Mesendoderm (in vitro differentiated cells): ENCODE results near the gene ITGB2.
A peak's percentile ranks its signal among the peaks of the same experiment; 100 is the strongest.

Experiments used
- DNase-seq: peaks from one replicate; pipeline ENCODE4 v3.0.0; 2013
- H2AK5ac ChIP-seq: 2 replicates; pipeline ENCODE4 v1.6.1; 2013; ENCODE audit warnings: low read length, inconsistent platforms
- H2BK120ac ChIP-seq: 2 replicates; pipeline ENCODE4 v1.6.1; 2013; ENCODE audit warnings: low read depth, mild to moderate bottlenecking, low read length, moderate library complexity, mixed read lengths
- H2BK15ac ChIP-seq: replicated peaks from 2 replicates; pipeline ENCODE4 v1.6.1; 2013; ENCODE audit warnings: low read depth, mild to moderate bottlenecking, moderate library complexity
- H2BK5ac ChIP-seq: 2 replicates; pipeline ENCODE4 v1.6.1; 2013; ENCODE audit warnings: low read length, inconsistent platforms
- H3K18ac ChIP-seq: 2 replicates; pipeline ENCODE4 v1.6.1; 2013; ENCODE audit warnings: mild to moderate bottlenecking, low read length, mixed read lengths
- H3K23ac ChIP-seq: one replicate; pipeline ENCODE4 v1.6.1; 2013; ENCODE audit warnings: low read length
- H3K27ac ChIP-seq: 2 replicates; pipeline ENCODE4 v1.5.1; 2013; ENCODE audit warnings: low read depth, mild to moderate bottlenecking, inconsistent platforms, low read length, moderate library complexity
- H3K27me3 ChIP-seq: 2 replicates; pipeline ENCODE4 v1.6.1; 2013; ENCODE audit warnings: low read length, control low read depth, mild to moderate bottlenecking, inconsistent platforms; ENCODE audit not compliant: insufficient read depth, poor library complexity
- H3K36me3 ChIP-seq: 2 replicates; pipeline ENCODE4 v1.6.1; 2013; ENCODE audit warnings: low read length, inconsistent platforms; ENCODE audit not compliant: control insufficient read depth, insufficient read depth
- H3K4ac ChIP-seq: one replicate; pipeline ENCODE4 v1.6.1; 2013; ENCODE audit warnings: low read depth, mild to moderate bottlenecking, low read length, moderate library complexity
- H3K4me1 ChIP-seq: 2 replicates; pipeline ENCODE4 v1.6.1; 2013; ENCODE audit warnings: low read depth, low read length, inconsistent platforms; ENCODE audit not compliant: control insufficient read depth
- H3K4me2 ChIP-seq: 2 replicates; pipeline ENCODE4 v1.6.1; 2013; ENCODE audit warnings: low read length
- H3K4me3 ChIP-seq: 2 replicates; pipeline ENCODE4 v1.5.1; 2013; ENCODE audit warnings: mild to moderate bottlenecking, low read length
- H3K56ac ChIP-seq: one replicate; pipeline ENCODE4 v1.6.1; 2013; ENCODE audit warnings: low read length
- H3K79me1 ChIP-seq: 2 replicates; pipeline ENCODE4 v1.6.1; 2013; ENCODE audit warnings: low read length, inconsistent platforms
- H3K79me2 ChIP-seq: 2 replicates; pipeline ENCODE4 v1.6.1; 2013; ENCODE audit warnings: mild to moderate bottlenecking, low read length; ENCODE audit not compliant: control insufficient read depth, insufficient read depth
- H3K9ac ChIP-seq: 2 replicates; pipeline ENCODE4 v1.6.1; 2013; ENCODE audit warnings: low read length, inconsistent platforms
- H4K5ac ChIP-seq: one replicate; pipeline ENCODE4 v1.6.1; 2013; ENCODE audit warnings: low read length
- H4K8ac ChIP-seq: one replicate; pipeline ENCODE4 v1.6.1; 2013; ENCODE audit warnings: low read depth, mild to moderate bottlenecking, control low read depth, low read length, moderate library complexity
- WGBS: extraction: QIAGEN DNeasy Blood & Tissue Kit; methylation state at CpG from one replicate; pipeline ENCODE4 v1.1.7; 2013; ENCODE audit warnings: low lambda C conversion rate, missing lambda C conversion rate; ENCODE audit not compliant: insufficient coverage; ENCODE audit errors: extremely low coverage; 5-methylcytosine and 5-hydroxymethylcytosine counted together

ITGB2 gene

DNA sequence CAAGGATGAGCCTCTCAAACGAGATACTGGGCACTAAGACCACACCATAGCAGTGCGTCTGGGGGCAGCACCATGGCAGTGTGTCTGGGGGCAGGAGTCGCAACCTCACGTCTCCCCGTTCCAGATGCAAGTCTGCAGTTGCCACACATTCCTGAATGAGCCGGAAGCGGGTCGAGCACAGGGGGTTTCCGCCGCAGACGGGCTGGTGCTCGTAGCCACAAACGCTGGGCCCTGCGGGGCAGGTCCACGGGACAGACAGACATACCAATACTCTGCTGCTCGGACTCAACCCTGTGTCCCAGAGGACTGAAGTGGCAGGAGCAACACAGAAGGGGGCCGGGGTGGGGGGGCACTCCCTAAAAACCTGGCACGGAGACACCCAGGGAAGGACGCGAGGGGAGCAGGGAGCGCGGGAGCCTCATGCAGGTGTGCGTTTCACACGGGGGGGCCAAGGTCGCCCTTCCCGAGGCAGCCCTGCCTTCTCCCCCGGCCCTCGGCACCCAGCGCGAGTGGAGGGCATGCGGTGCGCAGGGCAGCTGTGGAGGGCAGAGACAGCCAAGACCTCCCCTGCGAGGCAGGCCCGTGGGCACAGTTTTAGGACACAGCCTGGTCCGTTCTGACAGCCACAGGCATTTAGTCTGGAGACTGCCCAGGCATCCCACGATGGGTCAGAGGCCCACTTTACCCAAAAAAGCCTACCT lies 71.7 kb downstream of the ITGB2 start:
- no peak overlapping the region for H3K4me3 ChIP-seq
- H3K4me1 ChIP-seq: no peaks in the 10 kb centered on the region
- no peak overlapping the region for H2AK5ac ChIP-seq
- H3K36me3 ChIP-seq: peaks cover 8% of the 10 kb centered on the region
- no peak overlapping the region for H4K8ac ChIP-seq
- H2BK15ac ChIP-seq: no peak overlapping the region
- peaks cover 7% of the 10 kb centered on the region for H3K79me1 ChIP-seq
- H3K79me2 ChIP-seq: peaks cover 5% of the 10 kb centered on the region
- no peak overlapping the region for H4K5ac ChIP-seq
- no peak overlapping the region for H3K56ac ChIP-seq
- no peak overlapping the region for H3K18ac ChIP-seq
- H2BK120ac ChIP-seq: no peak overlapping the region
- no peak overlapping the region for H3K27ac ChIP-seq
- no CpG with 5 or more reads among the region's 36 CpGs for WGBS
- no peaks in the 10 kb centered on the region for H3K27me3 ChIP-seq
- H3K4me2 ChIP-seq: no peak overlapping the region
- H3K4ac ChIP-seq: no peak overlapping the region
- no peak overlapping the region for H2BK5ac ChIP-seq
- H3K9ac ChIP-seq: no peak overlapping the region
- no peak for DNase-seq
- H3K23ac ChIP-seq: no peak overlapping the region

DNA sequence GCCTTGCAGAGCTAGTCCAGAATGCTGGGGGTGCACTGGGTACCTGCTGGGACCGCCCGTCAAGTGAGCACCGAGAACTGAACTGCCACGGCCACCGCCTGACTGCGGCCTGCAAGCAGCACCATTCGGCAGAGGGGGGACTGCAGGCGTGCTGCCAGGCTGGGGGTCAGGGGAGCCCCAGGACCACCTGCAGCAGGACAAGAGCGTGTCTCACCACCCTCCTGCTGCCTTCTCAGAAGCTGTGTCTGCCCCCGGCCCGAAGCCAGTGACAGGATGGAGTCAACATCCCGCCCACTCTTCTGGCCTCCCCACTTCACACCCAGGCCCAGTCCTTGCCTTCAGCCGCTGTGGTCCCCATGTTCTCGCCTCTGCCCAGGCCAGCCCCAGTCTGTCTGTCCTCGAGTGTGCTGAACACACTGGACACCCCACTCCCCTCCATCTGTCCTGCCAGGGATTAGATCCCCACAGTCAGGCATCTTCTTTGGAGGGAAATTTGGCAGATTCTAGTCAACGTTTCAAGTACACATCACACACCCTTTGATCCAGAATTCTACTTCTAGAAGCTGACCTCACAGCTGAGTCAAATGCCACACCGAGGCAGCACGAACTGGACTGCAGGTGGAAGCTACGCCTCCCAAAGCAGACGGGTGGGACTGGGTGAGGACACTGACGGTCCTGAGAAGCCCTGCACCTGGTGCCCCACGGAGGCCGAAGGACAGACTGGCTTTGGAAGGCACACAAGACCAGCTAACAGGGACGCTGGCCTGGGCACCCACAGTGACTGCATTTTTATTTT lies 73.2 kb downstream of the ITGB2 start:
- Histone ChIP-seq H4K8ac (no peak overlapping the region), H3K4me2 (no peak overlapping the region), H3K27me3 (no peaks in the 10 kb centered on the region), H3K79me2 (no peaks in the 10 kb centered on the region), H4K5ac (no peak overlapping the region), H2AK5ac (no peak overlapping the region), H3K27ac (no peak overlapping the region), H3K4me3 (no peak overlapping the region), H3K9ac (no peak overlapping the region), H3K4me1 (no peaks in the 10 kb centered on the region), H3K36me3 (peaks cover 8% of the 10 kb centered on the region), H2BK15ac (no peak overlapping the region), H3K79me1 (no peaks in the 10 kb centered on the region), H3K4ac (no peak overlapping the region), H2BK5ac (no peak overlapping the region), H2BK120ac (no peak overlapping the region), H3K56ac (no peak overlapping the region), H3K18ac (no peak overlapping the region), H3K23ac (peak overlapping the region; percentile 85)
- no CpG with 5 or more reads among the region's 24 CpGs for WGBS
- DNase-seq: no peak

DNA sequence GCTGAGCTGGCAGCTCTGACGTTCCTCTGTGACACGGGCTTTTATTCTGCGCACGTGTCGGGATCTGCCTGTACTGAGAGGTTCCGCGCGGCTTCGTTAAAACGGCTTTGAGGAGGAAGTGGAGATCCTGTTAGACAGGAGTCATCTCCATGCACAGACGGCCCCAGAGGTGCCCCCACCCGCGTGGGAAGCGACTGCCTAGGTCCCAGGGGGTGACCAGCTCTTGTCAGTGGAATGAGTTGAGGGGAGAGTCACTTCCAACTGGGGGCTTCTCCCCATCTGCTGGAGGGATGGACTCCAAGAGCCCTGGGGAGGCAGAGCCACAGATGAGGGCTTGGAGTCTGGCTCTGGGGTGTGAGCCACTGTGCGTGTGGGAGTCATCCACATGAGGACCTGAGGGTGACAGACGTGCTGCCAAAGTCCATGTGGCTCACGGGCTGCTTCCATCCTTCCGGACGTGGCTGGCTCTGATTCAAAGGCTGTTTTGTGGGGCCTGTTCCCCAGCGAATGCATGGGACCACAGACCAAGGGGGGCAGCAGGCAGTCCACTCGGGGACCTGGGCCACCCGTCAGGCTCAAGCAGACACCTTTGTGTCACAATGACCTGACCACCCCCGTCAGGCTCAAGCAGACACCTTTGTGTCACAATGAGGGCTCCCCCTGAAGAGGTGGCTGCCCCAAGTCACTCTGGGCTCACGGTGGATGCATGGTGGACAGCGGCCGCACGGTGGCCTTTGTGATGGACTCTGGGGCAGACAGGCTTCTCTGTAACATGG lies 74.0 kb downstream of the ITGB2 start:
- Histone ChIP-seq H4K5ac (no peak overlapping the region), H3K27ac (no peak overlapping the region), H2BK120ac (no peak overlapping the region), H2AK5ac (no peak overlapping the region), H3K4me3 (no peak overlapping the region), H3K79me2 (no peaks in the 10 kb centered on the region), H3K79me1 (no peaks in the 10 kb centered on the region), H3K9ac (peak overlapping the region; percentile 30), H3K23ac (peak overlapping the region; percentile 85), H3K27me3 (no peaks in the 10 kb centered on the region), H2BK5ac (no peak overlapping the region), H3K4me2 (no peak overlapping the region), H4K8ac (no peak overlapping the region), H3K36me3 (peaks cover 8% of the 10 kb centered on the region), H3K56ac (peak overlapping the region; percentile 10), H3K4ac (no peak overlapping the region), H3K18ac (no peak overlapping the region), H2BK15ac (no peak overlapping the region), H3K4me1 (no peaks in the 10 kb centered on the region)
- DNase-seq: no peak
- WGBS: no CpG with 5 or more reads among the region's 27 CpGs

- Histone ChIP-seq H4K5ac (no peak overlapping the region), H3K4ac (no peak overlapping the region), H2AK5ac (no peak overlapping the region), H3K79me2 (no peaks in the 10 kb centered on the region), H3K18ac (no peak overlapping the region), H2BK5ac (no peak overlapping the region), H3K56ac (peak overlapping the region; percentile 73), H2BK120ac (no peak overlapping the region), H3K4me2 (peak overlapping the region; percentile 32), H3K4me3 (no peak overlapping the region), H3K27me3 (no peaks in the 10 kb centered on the region), H3K9ac (peak overlapping the region; percentile 55), H3K23ac (no peak overlapping the region), H3K27ac (no peak overlapping the region), H2BK15ac (no peak overlapping the region), H3K4me1 (no peaks in the 10 kb centered on the region), H3K79me1 (no peaks in the 10 kb centered on the region), H3K36me3 (peaks cover 8% of the 10 kb centered on the region), H4K8ac (no peak overlapping the region)
- no CpG with 5 or more reads among the region's 1 CpG for WGBS
- DNase-seq: no peak
Measured at GRCh38 chr21:44846224-44846484, 74.5 kb downstream of the ITGB2 start.

DNA sequence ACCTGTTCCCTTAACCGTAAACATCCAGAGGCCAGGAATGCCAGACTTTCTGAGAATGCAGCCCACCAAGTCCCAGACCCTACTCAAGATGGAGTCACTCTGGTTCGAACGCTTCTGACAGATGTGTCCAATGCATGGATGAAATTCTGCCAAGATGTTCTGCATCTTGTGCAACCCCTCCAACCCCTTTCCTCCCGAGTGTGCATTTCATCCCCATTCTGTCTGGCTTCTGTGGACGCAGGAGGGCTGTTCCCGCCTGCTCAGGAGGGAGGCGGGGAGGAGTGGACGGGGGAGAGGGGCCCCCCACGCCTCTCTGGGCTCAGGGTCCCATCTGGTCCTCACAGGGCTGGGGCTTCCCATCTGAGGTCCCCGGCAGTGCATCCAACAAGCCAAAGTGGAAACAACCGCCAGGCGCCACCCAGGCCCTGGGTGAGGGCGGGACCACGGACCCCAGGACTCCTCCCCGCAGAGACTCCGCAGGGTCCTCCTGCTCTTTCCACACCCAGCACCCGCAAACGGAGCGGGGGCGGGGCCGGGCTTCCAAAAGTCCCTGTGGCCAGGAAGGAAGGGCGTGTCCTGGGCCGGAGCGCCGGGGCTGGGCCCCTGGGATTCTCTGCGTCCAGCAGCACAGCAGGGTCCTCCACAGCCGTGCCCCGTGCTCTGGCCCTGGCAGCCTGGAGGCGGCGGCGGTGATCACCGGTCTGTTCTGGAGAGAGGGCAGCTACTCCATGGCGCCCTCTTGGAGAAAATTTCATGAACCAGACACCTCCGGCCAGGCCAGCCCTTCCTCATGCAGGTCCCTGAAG lies 75.1 kb downstream of the ITGB2 start:
- Histone ChIP-seq H3K79me1 (no peaks in the 10 kb centered on the region), H3K27me3 (no peaks in the 10 kb centered on the region), H3K27ac (no peak overlapping the region), H3K4me2 (peak overlapping the region; percentile 32), H3K9ac (peak overlapping the region; percentile 55), H4K8ac (no peak overlapping the region), H3K23ac (no peak overlapping the region), H3K4ac (no peak overlapping the region), H2BK5ac (no peak overlapping the region), H3K4me3 (no peak overlapping the region), H3K18ac (peak overlapping the region; percentile 8), H2AK5ac (no peak overlapping the region), H4K5ac (no peak overlapping the region), H3K79me2 (no peaks in the 10 kb centered on the region), H3K56ac (peak overlapping the region; percentile 73), H3K36me3 (peaks cover 5% of the 10 kb centered on the region), H2BK15ac (no peak overlapping the region), H2BK120ac (no peak overlapping the region), H3K4me1 (no peaks in the 10 kb centered on the region)
- peak; percentile 87 for DNase-seq
- no CpG with 5 or more reads among the region's 34 CpGs for WGBS
